AG09319 (cell line): ENCODE measurements around the gene FIBP.

Experiments used
- DNase-seq: peaks from one replicate; pipeline ENCODE4 v3.0.0-alpha.2; 2010; ENCODE audit warnings: low read depth; ENCODE audit errors: extremely low read depth
- TF ChIP-seq, protein P1 (sequence below): IDR thresholded peaks from 2 replicates; pipeline ENCODE4 v1.5.1; 2011; ENCODE audit warnings: low read depth, mild to moderate bottlenecking, inconsistent platforms, low read length, moderate library complexity

FIBP gene

DNA sequence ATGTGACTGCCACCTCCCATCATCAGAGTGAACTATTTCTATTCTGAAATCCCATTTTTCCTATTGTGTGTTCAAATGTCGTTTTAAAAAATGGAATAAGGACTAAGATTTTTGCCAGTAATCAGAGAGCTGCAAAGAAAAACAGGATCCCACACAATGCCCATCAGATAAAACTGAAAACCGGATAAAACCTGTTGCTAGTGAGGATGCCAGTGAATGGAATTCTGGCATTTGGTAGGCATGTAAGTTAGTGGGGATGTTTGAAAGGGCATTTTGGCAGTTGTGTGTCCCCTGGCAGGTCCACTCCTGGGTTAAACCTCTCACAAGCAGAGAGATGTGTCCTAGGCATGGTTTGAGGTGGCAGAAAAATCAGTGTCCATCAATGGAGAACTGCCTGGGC lies 37.1 kb upstream of the FIBP start:
- TF ChIP-seq, protein P1, sequence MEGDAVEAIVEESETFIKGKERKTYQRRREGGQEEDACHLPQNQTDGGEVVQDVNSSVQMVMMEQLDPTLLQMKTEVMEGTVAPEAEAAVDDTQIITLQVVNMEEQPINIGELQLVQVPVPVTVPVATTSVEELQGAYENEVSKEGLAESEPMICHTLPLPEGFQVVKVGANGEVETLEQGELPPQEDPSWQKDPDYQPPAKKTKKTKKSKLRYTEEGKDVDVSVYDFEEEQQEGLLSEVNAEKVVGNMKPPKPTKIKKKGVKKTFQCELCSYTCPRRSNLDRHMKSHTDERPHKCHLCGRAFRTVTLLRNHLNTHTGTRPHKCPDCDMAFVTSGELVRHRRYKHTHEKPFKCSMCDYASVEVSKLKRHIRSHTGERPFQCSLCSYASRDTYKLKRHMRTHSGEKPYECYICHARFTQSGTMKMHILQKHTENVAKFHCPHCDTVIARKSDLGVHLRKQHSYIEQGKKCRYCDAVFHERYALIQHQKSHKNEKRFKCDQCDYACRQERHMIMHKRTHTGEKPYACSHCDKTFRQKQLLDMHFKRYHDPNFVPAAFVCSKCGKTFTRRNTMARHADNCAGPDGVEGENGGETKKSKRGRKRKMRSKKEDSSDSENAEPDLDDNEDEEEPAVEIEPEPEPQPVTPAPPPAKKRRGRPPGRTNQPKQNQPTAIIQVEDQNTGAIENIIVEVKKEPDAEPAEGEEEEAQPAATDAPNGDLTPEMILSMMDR: no peak
- no peak for DNase-seq

DNA sequence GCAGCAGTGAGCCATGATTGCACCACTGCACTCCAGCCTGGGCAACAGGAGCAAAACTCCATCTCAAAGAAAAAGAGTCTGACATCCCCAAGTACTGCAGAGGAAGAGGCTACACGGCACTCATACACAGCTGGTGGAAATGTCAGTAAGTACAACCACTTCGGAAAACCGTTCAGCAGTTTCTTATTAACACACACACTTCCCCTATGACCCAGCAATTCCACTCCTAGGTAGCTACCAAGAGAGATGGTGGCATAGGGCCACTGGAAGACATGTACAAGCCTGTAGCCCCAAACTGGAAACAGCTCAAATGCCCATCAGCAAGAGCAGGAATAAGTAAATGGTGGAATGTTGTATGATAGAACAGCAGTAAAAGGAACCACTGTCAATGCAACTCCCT lies 34.3 kb upstream of the FIBP start:
- TF ChIP-seq, protein P1: no peak
- DNase-seq: no peak

DNA sequence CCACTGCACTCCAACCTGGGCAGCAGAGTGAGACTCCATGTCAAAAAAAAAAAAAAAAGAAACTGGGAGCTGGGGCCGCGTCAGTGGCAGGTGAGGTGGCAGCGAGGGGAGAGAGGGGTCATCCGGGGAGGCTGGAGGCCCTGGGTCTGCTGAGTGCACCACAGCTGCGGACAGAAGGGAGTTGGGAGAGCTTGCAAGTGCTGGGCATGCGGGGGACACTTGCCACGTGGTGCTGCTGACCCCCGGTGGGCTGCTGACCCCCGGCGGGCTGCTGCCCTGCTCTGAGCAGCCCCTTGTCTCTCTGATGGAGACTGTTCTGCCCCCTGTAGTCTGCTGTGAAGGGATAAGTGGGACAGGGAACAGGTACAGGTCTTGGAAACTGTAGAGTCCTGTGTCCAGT lies 33.6 kb upstream of the FIBP start:
- TF ChIP-seq, protein P1: no peak
- no peak for DNase-seq

DNA sequence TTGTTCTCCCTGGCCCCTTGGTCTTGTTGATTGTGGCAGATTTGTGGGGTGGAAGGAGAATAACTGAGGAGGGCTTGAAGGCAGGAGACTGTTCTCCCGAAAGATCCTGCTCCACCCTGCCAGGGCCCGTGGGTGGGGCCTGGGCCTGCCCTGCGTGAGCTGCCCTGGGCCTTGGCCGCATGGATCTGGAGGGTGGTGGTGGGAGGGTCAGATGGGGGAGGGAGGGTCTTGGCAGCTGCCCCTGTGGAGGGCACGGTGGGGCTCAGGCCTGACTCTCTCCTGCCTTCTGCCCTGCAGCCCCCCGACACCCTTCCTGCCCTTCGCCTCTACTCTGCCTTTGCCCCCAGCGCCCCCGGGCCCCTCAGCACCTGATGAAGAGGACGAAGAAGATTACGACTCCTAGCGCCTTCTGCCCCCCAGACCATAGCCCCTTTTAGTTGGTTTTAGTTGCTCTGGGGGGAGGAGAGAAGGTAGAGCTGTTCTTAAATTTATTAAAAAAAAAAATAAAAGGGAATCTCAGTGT lies 32.8 kb upstream of the FIBP start:
- no peak for DNase-seq
- TF ChIP-seq, protein P1: no peak

DNA sequence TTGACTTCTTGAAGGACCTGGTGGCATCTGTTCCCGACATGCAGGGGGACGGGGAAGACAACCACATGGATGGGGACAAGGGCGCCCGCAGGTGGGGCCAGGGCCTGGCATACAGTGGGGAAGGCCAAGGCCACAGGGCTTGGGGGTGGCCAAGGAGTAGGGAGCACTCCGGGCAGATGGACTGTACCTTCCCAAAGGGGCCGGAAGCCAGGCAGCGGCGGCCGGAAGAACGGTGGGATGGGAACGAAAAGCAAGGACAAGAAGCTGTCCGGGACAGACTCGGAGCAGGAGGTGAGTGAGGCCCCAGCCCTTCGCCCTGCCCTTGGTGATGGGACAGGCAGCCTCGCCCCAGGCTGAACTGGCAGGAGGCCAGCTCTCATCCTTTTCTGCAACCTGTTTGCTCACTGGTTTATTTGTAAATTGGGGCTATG lies 32.1 kb upstream of the FIBP start:
- no peak for DNase-seq
- TF ChIP-seq, protein P1: no peak

GRCh38 chr11:65919573-65920371 lies 31.5 kb upstream of the FIBP start:
- no peak for DNase-seq
- TF ChIP-seq, protein P1: no peak

- DNase-seq: peak; percentile 97
- TF ChIP-seq, protein P1: no peak
Observed at GRCh38 chr11:65919141-65919572, 30.9 kb upstream of the FIBP start, which contains the start of gene DRAP1. Gene DRAP1 (plus strand): TSS chr11:65919426. CDS start chr11:65919502, 76 bp downstream.
